ENCODE data around the gene ADAMTS10. TPM values are rescaled to one million over a fixed set of nuclear protein-coding genes. Genes with fewer than 3 reads are reported as not detected.
A peak's percentile ranks its signal among the peaks of the same experiment; 100 is the strongest.

ADAMTS10 gene
- total and polyA plus RNA-seq, 10 of the 15 experiments (the other 5 are each of a cell fraction or from before 2014, with no cell fraction given), result 0.01 to 2.5 (median 0.42) TPM; not detected in 3

GRCh38 chr19:8571006-8571411 lies 39.5 kb downstream of the ADAMTS10 start:
- Histone ChIP-seq H3K27me3 (replicated peaks in 1 of 2; ENCODE audit: control insufficient read depth in 2 of 2, insufficient read depth in 2 of 2, low read length in 1 of 2) (no peaks in the 10 kb centered on the region), H3K4me2 (ENCODE audit: control insufficient read depth, insufficient read depth) (peak overlapping the region; percentile 54), H4K20me1 (ENCODE audit: control insufficient read depth, insufficient read depth) (no peaks in the 10 kb centered on the region), H3K36me3 (ENCODE audit: control insufficient read depth in 2 of 2, insufficient read depth in 2 of 2, low read length in 1 of 2) (no peaks in the 10 kb centered on the region), H3K4me3 (0 out of 2 replicates have a peak overlapping the region, but pooled peaks have one; percentile 27), H3K27ac (ENCODE audit: control insufficient read depth, insufficient read depth) (no peak overlapping the region), H3K4me1 (ENCODE audit: control insufficient read depth, insufficient read depth, low read length) (peaks cover 27% of the 10 kb centered on the region), H3K9ac (ENCODE audit: control insufficient read depth, insufficient read depth, low read length) (peak overlapping the region; percentile 20; the same call in 1 of the 2 replicates), H3K9me3 (replicated peaks; ENCODE audit: control insufficient read depth, insufficient read depth, low read length) (no peaks in the 10 kb centered on the region; the same call in 2 of the 3 replicates), H3K79me2 (ENCODE audit: control insufficient read depth, insufficient read depth, low read length) (no peaks in the 10 kb centered on the region), H2AFZ (ENCODE audit: control insufficient read depth, low read depth, low read length) (no peak overlapping the region)
- intact Hi-C loops (cut with micrococcal nuclease; ENCODE audit: unreplicated experiment) (no loop called here), in situ Hi-C loops (cut with MboI) (no loop called here)
- POLR2A ChIA-PET, result interaction anchor here (1.6 kb wide), 1 partner anchor 57 kb away, joined by 6 read pairs; the partner anchor contains the start of gene ZNF414
- no TSS peak for BruUV-seq (replicated peaks)
- SMC1A ChIA-PET (ENCODE audit: uncharacterized antibody, unreplicated experiment), result interaction anchor here (0.9 to 1.6 kb wide), 2 partner anchors 8 to 40 kb away, joined by 3 to 6 read pairs; no protein-coding TSS in a partner anchor
- TF ChIP-seq FOS (IDR thresholded peaks at IDR 0.05; ENCODE audit: borderline replicate concordance, extremely low read depth, insufficient read length) (no peak), EED (IDR thresholded peaks at IDR 0.05; ENCODE audit: low read depth) (0 out of 2 replicates have a peak, but pooled peaks have one; percentile 0), RUNX3 (IDR thresholded peaks at IDR 0.05; ENCODE audit: low read length) (peak; percentile 41; the same call in 1 of the 2 replicates), SPI1 (IDR thresholded peaks at IDR 0.05; ENCODE audit: borderline replicate concordance, insufficient read depth, low read depth, low read length) (peak; percentile 70; the same call in 1 of the 2 replicates)
- no peak for FAIRE-seq
- RAD21 ChIA-PET (ENCODE audit: unreplicated experiment), result interaction anchor here (1.2 kb wide), 2 partner anchors 10 to 125 kb away, joined by 3 to 4 read pairs; no protein-coding TSS in a partner anchor
- peak; percentile 41 for ATAC-seq
- DNase-seq (ENCODE audit: low read depth, low spot score), result no peak
- 4% methylated on average over 5 of the region's 5 CpGs for WGBS (ENCODE audit: insufficient coverage, insufficient replicate concordance, low lambda C conversion rate, missing lambda C conversion rate)
- CTCF ChIA-PET, result interaction anchor here (1.4 to 3.6 kb wide), 2 partner anchors 8 to 11 kb away, joined by 3 to 43 read pairs; partner anchors contain the start of gene MYO1F

GRCh38 chr19:8569066-8569771 lies 41.3 kb downstream of the ADAMTS10 start:
- H3K4me2 ChIP-seq (ENCODE audit: control insufficient read depth, insufficient read depth), result peak overlapping the region; percentile 36
- ChIA-PET POLR2A (interaction anchor here (0.5 kb wide), 1 partner anchor 200 kb away, joined by 3 read pairs; no protein-coding TSS in a partner anchor), CTCF (interaction anchor here (1.7 to 3.6 kb wide), 2 partner anchors 10 to 156 kb away, joined by 6 to 43 read pairs; partner anchors contain the start of genes MARCHF2 and MYO1F), SMC1A (ENCODE audit: uncharacterized antibody, unreplicated experiment) (interaction anchor here (0.9 to 1.0 kb wide), 3 partner anchors 9 to 55 kb away, joined by 3 to 7 read pairs (median 5); partner anchors contain the start of genes MYO1F and ZNF414), RAD21 (ENCODE audit: unreplicated experiment) (interaction anchor here (0.9 to 1.0 kb wide), 3 partner anchors 8 to 55 kb away, joined by 4 to 9 read pairs (median 5); partner anchors contain the start of genes MYO1F and ZNF414)
- H4K20me1 ChIP-seq (ENCODE audit: control insufficient read depth, insufficient read depth), result no peaks in the 10 kb centered on the region
- no peak overlapping the region for H3K4me3 ChIP-seq
- no TSS peak for BruUV-seq (replicated peaks)
- no peaks in the 10 kb centered on the region for H3K27me3 ChIP-seq (replicated peaks in 1 of 2; ENCODE audit: control insufficient read depth in 2 of 2, insufficient read depth in 2 of 2, low read length in 1 of 2)
- 3% methylated on average over 5 of the region's 5 CpGs for WGBS (ENCODE audit: insufficient coverage, insufficient replicate concordance, low lambda C conversion rate, missing lambda C conversion rate)
- intact Hi-C loops (cut with micrococcal nuclease; ENCODE audit: unreplicated experiment) (no loop called here), in situ Hi-C loops (cut with MboI) (no loop called here)
- no peaks in the 10 kb centered on the region for H3K79me2 ChIP-seq (ENCODE audit: control insufficient read depth, insufficient read depth, low read length)
- FAIRE-seq (peak; percentile 94), DNase-seq (ENCODE audit: low read depth, low spot score) (peak; percentile 63), ATAC-seq (peak; percentile 95)
- peaks cover 27% of the 10 kb centered on the region for H3K4me1 ChIP-seq (ENCODE audit: control insufficient read depth, insufficient read depth, low read length)
- peak overlapping the region; percentile 50 for H3K27ac ChIP-seq (ENCODE audit: control insufficient read depth, insufficient read depth)
- no peaks in the 10 kb centered on the region; the same call in 2 of the 3 replicates for H3K9me3 ChIP-seq (replicated peaks; ENCODE audit: control insufficient read depth, insufficient read depth, low read length)
- no peak overlapping the region for H3K9ac ChIP-seq (ENCODE audit: control insufficient read depth, insufficient read depth, low read length)
- H3K36me3 ChIP-seq (ENCODE audit: control insufficient read depth in 2 of 2, insufficient read depth in 2 of 2, low read length in 1 of 2), result no peaks in the 10 kb centered on the region
- no peak overlapping the region for H2AFZ ChIP-seq (ENCODE audit: control insufficient read depth, low read depth, low read length)
- 0 out of 2 replicates have a peak, but pooled peaks have one; percentile 1 for TF ChIP-seq SMC3 (IDR thresholded peaks at IDR 0.05; ENCODE audit: borderline replicate concordance, low read length)
- no peak for TF ChIP-seq ZZZ3 (IDR thresholded peaks at IDR 0.05; ENCODE audit: control insufficient read depth, insufficient read length, low read depth)
- TF ChIP-seq ATF7 (IDR thresholded peaks at IDR 0.05; ENCODE audit: low read depth), result peak; percentile 39; the same call in 1 of the 2 replicates
- TF ChIP-seq GATAD2B (conservative IDR thresholded peaks at IDR 0.05; ENCODE audit: low read depth), result peak; percentile 48; the same call in 1 of the 2 replicates
- TF ChIP-seq NFXL1 (IDR thresholded peaks at IDR 0.05; ENCODE audit: borderline replicate concordance), result no peak
- TF ChIP-seq PKNOX1 (IDR thresholded peaks at IDR 0.05), result no peak; the same call in 1 of the 2 replicates
- peak; percentile 99 for TF ChIP-seq CBFB (IDR thresholded peaks at IDR 0.05; ENCODE audit: low read depth)
- no peak for TF ChIP-seq POLR2AphosphoS5 (IDR thresholded peaks at IDR 0.05; ENCODE audit: low read length)
- TF ChIP-seq EP300 (IDR thresholded peaks at IDR 0.05; ENCODE audit: borderline replicate concordance in 1 of 2, control insufficient read depth in 1 of 2, low read depth in 2 of 2, low read length in 2 of 2), result peak; percentile 77 to 84
- TF ChIP-seq SMARCA5 (IDR thresholded peaks at IDR 0.05), result no peak
- peak; percentile 12; the same call in 1 of the 2 replicates for TF ChIP-seq ESRRA (IDR thresholded peaks at IDR 0.05; ENCODE audit: low read length)
